Spinal cord (tissue), 10 donors: ENCODE results near the gene PRSS21. TPM values are rescaled to one million over a fixed set of nuclear protein-coding genes. Genes with fewer than 3 reads are reported as not detected.

Source experiments
- DNase-seq, 6 donors: peaks; one replicate each; pipeline versions ENCODE4 v3.0.0 to v3.0.0-alpha.2; 2013 to 2015; ENCODE audit warnings: low spot score in 6 of 6, low read depth in 4 of 6
- H3K27ac ChIP-seq: one replicate; pipeline ENCODE4 v1.5.1; 2013; ENCODE audit warnings: low read depth, low read length, control low read depth
- H3K27me3 ChIP-seq: one replicate; pipeline ENCODE4 v1.6.1; 2013; ENCODE audit warnings: low read length; ENCODE audit not compliant: control insufficient read depth, insufficient read depth
- H3K36me3 ChIP-seq: one replicate; pipeline ENCODE4 v1.6.1; 2013; ENCODE audit warnings: low read length; ENCODE audit not compliant: control insufficient read depth, insufficient read depth
- H3K4me1 ChIP-seq: one replicate; pipeline ENCODE4 v1.6.1; 2013; ENCODE audit warnings: low read length; ENCODE audit not compliant: control insufficient read depth, insufficient read depth
- H3K4me3 ChIP-seq: one replicate; pipeline ENCODE4 v1.5.1; 2013; ENCODE audit warnings: low read depth, low read length, control low read depth
- H3K9me3 ChIP-seq: one replicate; pipeline ENCODE4 v1.6.1; 2013; ENCODE audit warnings: low read length; ENCODE audit not compliant: control insufficient read depth, insufficient read depth
- WGBS: methylation state at CpG from one replicate; pipeline ENCODE4 v1.1.5; 2013; ENCODE audit warnings: missing lambda C conversion rate; ENCODE audit not compliant: insufficient coverage; 5-methylcytosine and 5-hydroxymethylcytosine counted together
- polyA plus RNA-seq, 2 donors: library from polyadenylated mRNA; unstranded; fragments of 120-200 nt; gene quantifications; one replicate each; pipeline ENCODE4 v1.2.1, GENCODE V29; 2013; ENCODE audit not compliant: insufficient read length in 2 of 2
- total RNA-seq, 2 donors: library from RNA; depleted of rRNA in 1 of 2; stranded (reverse); fragments of 120-200 nt in 1 of 2; fragments of >200 nt in 1 of 2; gene quantifications; one replicate each; pipeline versions ENCODE4 v1.2.3 to v1.2.4, GENCODE V29; 2013 to 2014
- donor health status: healthy.

Gene PRSS21
- total and polyA plus RNA-seq, 4 donors: 0.28 TPM; not detected in 3

DNA sequence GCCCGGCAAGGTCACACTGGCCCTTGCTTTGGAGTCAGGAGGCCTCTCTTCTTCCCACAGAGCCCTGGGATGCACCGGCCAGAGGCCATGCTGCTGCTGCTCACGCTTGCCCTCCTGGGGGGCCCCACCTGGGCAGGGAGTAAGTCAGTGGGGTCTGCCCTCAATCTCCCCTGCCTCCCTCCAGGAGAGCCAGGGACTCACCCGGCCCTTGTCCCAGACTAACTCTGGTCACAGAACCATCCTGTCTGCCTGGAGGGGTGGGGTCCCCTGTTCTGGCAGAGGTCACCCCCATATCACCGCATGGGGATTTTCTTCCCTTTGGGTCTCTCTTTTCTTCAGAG lies 13.3 kb downstream of the PRSS21 start:
- Histone ChIP-seq H3K27me3 (peaks cover 5% of the 10 kb centered on the region), H3K9me3 (no peaks in the 10 kb centered on the region), H3K27ac (no peak overlapping the region), H3K36me3 (no peaks in the 10 kb centered on the region), H3K4me3 (no peak overlapping the region), H3K4me1 (peaks cover 10% of the 10 kb centered on the region)
- 82% methylated on average over 3 of the region's 5 CpGs for WGBS
- no peak for DNase-seq

DNA sequence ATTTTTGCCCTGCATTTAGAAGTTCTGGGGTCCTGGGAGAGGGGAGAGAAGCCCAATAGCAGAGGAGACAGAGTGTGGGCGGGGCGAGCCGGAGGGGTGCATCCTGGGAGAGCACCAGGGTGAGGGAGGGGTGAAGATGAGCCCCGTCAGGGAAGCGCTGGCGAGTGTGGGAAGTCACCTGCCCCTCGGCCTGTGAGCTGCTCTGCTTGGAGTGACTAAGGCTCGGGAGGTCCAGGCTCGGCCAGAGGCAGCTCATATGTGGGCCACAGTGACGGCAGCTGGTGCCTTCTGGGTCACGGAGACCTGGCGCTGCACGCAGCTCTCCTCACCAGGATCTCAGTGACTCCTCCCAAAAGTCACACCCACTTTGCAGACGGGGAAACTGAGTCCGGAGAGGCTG lies 14.2 kb downstream of the PRSS21 start:
- H3K27me3 ChIP-seq: peaks cover 5% of the 10 kb centered on the region
- no peaks in the 10 kb centered on the region for H3K36me3 ChIP-seq
- 74% methylated on average over 13 of the region's 15 CpGs for WGBS
- H3K4me3 ChIP-seq: no peak overlapping the region
- DNase-seq: no peak
- no peaks in the 10 kb centered on the region for H3K9me3 ChIP-seq
- H3K27ac ChIP-seq: no peak overlapping the region
- peaks cover 10% of the 10 kb centered on the region for H3K4me1 ChIP-seq

- DNase-seq: no peak
- Histone ChIP-seq H3K27me3 (peaks cover 5% of the 10 kb centered on the region), H3K4me1 (peaks cover 5% of the 10 kb centered on the region), H3K36me3 (no peaks in the 10 kb centered on the region), H3K4me3 (no peak overlapping the region), H3K9me3 (no peaks in the 10 kb centered on the region), H3K27ac (no peak overlapping the region)
- WGBS: 69% methylated on average over 4 of the region's 7 CpGs
Observed at GRCh38 chr16:2833776-2834175, 16.7 kb downstream of the PRSS21 start.

DNA sequence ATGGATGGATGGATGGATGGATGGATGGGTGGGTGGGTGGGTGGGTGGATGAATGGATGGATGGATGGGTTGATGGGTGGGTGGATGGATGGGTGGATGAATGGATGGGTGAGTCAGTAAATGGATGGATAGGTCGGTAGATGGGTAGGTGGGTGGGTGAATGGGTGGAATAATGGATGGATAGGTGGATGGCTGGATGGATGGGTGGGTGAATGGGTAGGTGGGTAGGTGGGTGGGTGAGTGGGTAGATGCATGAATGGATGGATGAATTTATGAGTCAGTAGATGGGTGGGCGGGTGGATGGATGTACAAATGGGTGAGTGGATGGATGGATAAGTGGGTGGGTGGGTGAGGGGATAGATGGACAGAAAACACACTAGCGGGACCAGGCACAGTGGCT lies 17.9 kb downstream of the PRSS21 start:
- DNase-seq: no peak
- Histone ChIP-seq H3K4me3 (no peak overlapping the region), H3K27ac (no peak overlapping the region), H3K4me1 (peaks cover 10% of the 10 kb centered on the region), H3K36me3 (no peaks in the 10 kb centered on the region), H3K27me3 (peaks cover 5% of the 10 kb centered on the region), H3K9me3 (no peaks in the 10 kb centered on the region)
- 56% methylated on average over 2 of the region's 3 CpGs for WGBS

DNA sequence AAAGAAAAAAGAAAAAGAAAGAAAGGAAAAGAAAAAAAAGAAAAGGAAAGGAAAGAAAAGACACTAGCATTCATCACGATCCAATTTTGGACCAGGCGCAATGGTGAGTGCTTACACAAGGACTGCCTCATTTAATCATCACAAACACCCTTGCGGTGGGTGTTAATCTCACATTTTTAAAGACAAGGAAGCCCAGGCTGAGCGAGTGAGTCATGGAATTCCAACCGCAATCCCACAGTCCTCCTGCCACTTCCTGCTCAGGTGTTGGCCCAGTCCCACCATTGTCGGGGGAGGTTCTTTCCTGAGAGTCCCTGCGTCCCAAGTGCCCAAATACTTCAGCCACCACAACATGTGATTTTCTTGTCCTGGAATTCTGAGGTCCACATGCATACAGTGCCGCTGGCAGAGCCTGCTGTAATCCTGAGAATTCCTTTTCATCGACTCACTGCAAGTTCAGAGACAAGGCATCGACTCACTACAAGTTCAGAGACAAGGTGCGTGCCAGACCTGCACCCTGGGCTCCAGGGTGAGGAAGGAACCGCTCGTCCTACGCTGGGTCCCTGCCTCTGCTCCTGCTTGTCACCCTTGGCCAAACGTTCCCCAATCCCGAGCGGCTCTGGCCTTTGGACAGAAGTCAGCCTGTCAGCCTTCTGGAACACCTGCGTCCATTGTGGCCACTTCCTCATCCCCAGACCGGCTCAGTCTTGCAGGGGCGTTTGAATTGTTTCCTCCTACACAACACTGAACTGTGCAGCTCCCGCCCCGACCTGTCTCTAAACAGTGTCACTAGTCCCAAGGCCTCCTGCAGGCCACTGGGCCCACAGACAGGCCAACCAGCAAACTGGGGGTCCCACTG lies 18.8 kb downstream of the PRSS21 start:
- WGBS: 69% methylated on average over 18 of the region's 22 CpGs

DNA sequence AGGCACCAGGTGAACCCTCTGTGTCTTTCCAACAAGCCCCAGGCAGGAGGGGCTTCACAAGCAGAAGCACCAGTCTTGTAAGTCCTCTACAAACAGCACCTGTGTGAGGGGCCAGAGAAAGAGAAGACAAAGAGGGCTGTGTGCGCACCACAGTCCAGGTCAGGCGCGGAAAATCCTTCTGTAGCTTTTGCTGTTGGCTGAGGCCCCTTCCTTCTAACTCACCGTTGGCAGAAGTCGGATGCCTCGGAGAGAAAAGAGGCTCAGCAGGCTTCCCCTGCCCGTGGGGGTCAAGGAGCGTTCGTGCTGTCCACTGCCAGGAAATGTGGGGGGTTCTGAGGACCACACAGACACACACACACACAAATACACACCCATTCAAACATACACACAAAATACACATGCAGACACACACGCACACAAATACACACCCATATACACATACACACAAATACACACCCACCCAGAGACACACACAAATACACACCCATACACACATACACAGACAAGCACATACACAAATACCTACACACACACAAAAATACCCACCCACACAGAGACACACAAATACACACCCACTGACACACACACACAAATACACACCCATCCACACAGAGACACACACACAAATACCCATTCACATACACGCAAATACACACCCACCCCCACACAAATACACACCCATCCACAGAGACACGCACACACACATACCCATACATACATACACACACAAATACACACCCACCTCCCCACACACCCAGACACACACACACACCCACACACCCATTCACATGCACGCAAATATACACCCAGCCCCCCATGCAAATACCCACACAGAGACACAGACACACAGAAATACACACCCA lies 19.8 kb downstream of the PRSS21 start:
- no peak for DNase-seq
- H3K36me3 ChIP-seq: no peaks in the 10 kb centered on the region
- peaks cover 13% of the 10 kb centered on the region for H3K4me1 ChIP-seq
- 52% methylated on average over 11 of the region's 13 CpGs for WGBS
- H3K27ac ChIP-seq: no peak overlapping the region
- H3K27me3 ChIP-seq: peaks cover 5% of the 10 kb centered on the region
- no peak overlapping the region for H3K4me3 ChIP-seq
- no peaks in the 10 kb centered on the region for H3K9me3 ChIP-seq

More for the DNA sequence above, 18.8 kb downstream of the PRSS21 start:
- Histone ChIP-seq H3K27ac (no peak overlapping the region), H3K4me1 (peaks cover 10% of the 10 kb centered on the region), H3K4me3 (no peak overlapping the region), H3K9me3 (no peaks in the 10 kb centered on the region), H3K27me3 (peaks cover 5% of the 10 kb centered on the region), H3K36me3 (no peaks in the 10 kb centered on the region)
- DNase-seq: no peak

- no peaks in the 10 kb centered on the region for H3K36me3 ChIP-seq
- no peaks in the 10 kb centered on the region for H3K9me3 ChIP-seq
- no peak overlapping the region for H3K27ac ChIP-seq
- H3K27me3 ChIP-seq: peaks cover 5% of the 10 kb centered on the region
- H3K4me3 ChIP-seq: no peak overlapping the region
- WGBS: under 1% methylated on average over 12 of the region's 12 CpGs
- H3K4me1 ChIP-seq: peaks cover 21% of the 10 kb centered on the region
- DNase-seq: peak; percentile 6 to 76 (median 26)
Observed at GRCh38 chr16:2838928-2839327, 21.9 kb downstream of the PRSS21 start.

GRCh38 chr16:2839650-2840450 lies 22.8 kb downstream of the PRSS21 start:
- no peak for DNase-seq
- Histone ChIP-seq H3K4me1 (peaks cover 21% of the 10 kb centered on the region), H3K4me3 (no peak overlapping the region), H3K27me3 (peaks cover 5% of the 10 kb centered on the region), H3K27ac (no peak overlapping the region), H3K36me3 (no peaks in the 10 kb centered on the region), H3K9me3 (no peaks in the 10 kb centered on the region)
- WGBS: 78% methylated on average over 15 of the region's 15 CpGs

DNA sequence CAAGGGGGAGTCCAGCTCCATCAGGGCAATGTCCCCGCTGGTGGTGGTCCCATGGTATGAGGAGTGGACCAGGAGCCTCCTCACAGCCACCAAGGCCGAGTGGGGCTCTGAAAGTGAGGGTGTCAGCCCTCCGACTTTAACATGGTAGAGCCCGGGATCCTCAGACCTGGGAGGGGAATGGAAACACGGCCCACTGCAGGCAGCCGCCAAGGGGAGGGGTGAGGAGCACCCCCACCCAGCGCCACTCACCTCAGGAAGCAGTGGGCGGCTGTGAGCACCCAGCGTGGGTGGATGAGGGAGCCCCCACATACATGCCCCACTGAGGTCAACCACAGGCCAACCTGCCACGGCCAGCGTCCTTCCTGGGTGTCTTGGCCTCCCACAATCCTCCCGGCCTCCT lies 23.9 kb downstream of the PRSS21 start:
- Histone ChIP-seq H3K27ac (no peak overlapping the region), H3K4me3 (no peak overlapping the region), H3K36me3 (no peaks in the 10 kb centered on the region), H3K4me1 (peaks cover 21% of the 10 kb centered on the region), H3K27me3 (peaks cover 5% of the 10 kb centered on the region), H3K9me3 (no peaks in the 10 kb centered on the region)
- WGBS: 84% methylated on average over 12 of the region's 12 CpGs
- DNase-seq: no peak
